GM12878 (cell line): Measurements from ENCODE around the gene NDOR1.

Source experiments
- ESRRA ChIP-seq: IDR thresholded peaks from 2 replicates; pipeline ENCODE4 v1.6.1; 2012; ENCODE audit warnings: mild to moderate bottlenecking, low read length, improper control_type of control experiment
- MAX ChIP-seq: IDR thresholded peaks from 2 replicates; pipeline ENCODE4 v1.6.1; 2012; ENCODE audit warnings: low read depth, low read length, improper control_type of control experiment
- NBN ChIP-seq: fragments of 450-650 bp; IDR thresholded peaks from 2 replicates; pipeline ENCODE4 v1.6.1; 2016
- POLR2A ChIP-seq: IDR thresholded peaks from 2 replicates; pipeline ENCODE4 v1.6.1; 2011; ENCODE audit warnings: low read depth, mild to moderate bottlenecking, low read length
- RAD21 ChIP-seq: IDR thresholded peaks from 2 replicates; pipeline ENCODE4 v1.6.1; 2011; ENCODE audit warnings: mild to moderate bottlenecking, low read depth, low read length, moderate library complexity; ENCODE audit not compliant: insufficient read depth
- SREBF2 ChIP-seq: IDR thresholded peaks from 2 replicates; pipeline ENCODE4 v1.6.1; 2012; ENCODE audit warnings: mild to moderate bottlenecking, low read length

GRCh38 chr9:137198902-137199283, 6.6 kb upstream of the NDOR1 start:
- TF ChIP-seq RAD21: no peak
- TF ChIP-seq MAX: no peak
- TF ChIP-seq NBN: no peak
- no peak for TF ChIP-seq ESRRA
- no peak for TF ChIP-seq POLR2A
- no peak for TF ChIP-seq SREBF2
